GM20431 (cell line): ENCODE measurements around the gene CNMD.

Experiments used
- in situ Hi-C: fragments of 300-500 bp; cut with MseI, MboI; formaldehyde crosslinking; loops from one replicate; pipeline ENCODE4 v1.15.0; 2020; ENCODE audit warnings: low sequenced_read_pairs; ENCODE audit not compliant: unreplicated experiment

The CNMD gene

GRCh38 chr13:52739468-52740071 is at the start of gene CNMD:
Gene CNMD, minus strand, starts transcription at chr13:52739820. Its CDS starts 119 bp downstream, at chr13:52739701.
- in situ Hi-C loops: no loop called here

GRCh38 chr13:52788011-52788410 is 48.4 kb upstream of the CNMD start:
- in situ Hi-C loops: no loop called here

- in situ Hi-C loops: no loop called here
These were observed 47.6 kb upstream of the CNMD start for GRCh38 chr13:52787235-52787634.

GRCh38 chr13:52786766-52787165 is 47.1 kb upstream of the CNMD start:
- in situ Hi-C loops: no loop called here

GRCh38 chr13:52785739-52786138 is 46.1 kb upstream of the CNMD start:
- in situ Hi-C loops: no loop called here

GRCh38 chr13:52784591-52785340 is 45.1 kb upstream of the CNMD start:
- in situ Hi-C loops: no loop called here

- in situ Hi-C loops: no loop called here
These were observed 44.3 kb upstream of the CNMD start for GRCh38 chr13:52783943-52784342.

- in situ Hi-C loops: no loop called here
These were observed 43.1 kb upstream of the CNMD start for GRCh38 chr13:52782471-52783448.

- in situ Hi-C loops: no loop called here
These were observed 41.0 kb upstream of the CNMD start for GRCh38 chr13:52780611-52781010.

- in situ Hi-C loops: no loop called here
These were observed 40.5 kb upstream of the CNMD start for GRCh38 chr13:52780092-52780491.

GRCh38 chr13:52779103-52779502 is 39.5 kb upstream of the CNMD start:
- in situ Hi-C loops: no loop called here

GRCh38 chr13:52776726-52777125 is 37.1 kb upstream of the CNMD start:
- in situ Hi-C loops: no loop called here

- in situ Hi-C loops: no loop called here
These were observed 35.9 kb upstream of the CNMD start for GRCh38 chr13:52775511-52775910.

GRCh38 chr13:52767949-52768516 is 28.4 kb upstream of the CNMD start:
- in situ Hi-C loops: no loop called here

GRCh38 chr13:52765611-52766390 is 26.2 kb upstream of the CNMD start:
- in situ Hi-C loops: no loop called here

GRCh38 chr13:52760077-52760476 is 20.5 kb upstream of the CNMD start:
- in situ Hi-C loops: no loop called here

GRCh38 chr13:52758114-52758513 is 18.5 kb upstream of the CNMD start:
- in situ Hi-C loops: no loop called here

GRCh38 chr13:52751196-52751595 is 11.6 kb upstream of the CNMD start:
- in situ Hi-C loops: no loop called here

- in situ Hi-C loops: no loop called here
These were observed 11.1 kb upstream of the CNMD start for GRCh38 chr13:52750713-52751112.

GRCh38 chr13:52749419-52749818 is 9.8 kb upstream of the CNMD start:
- in situ Hi-C loops: no loop called here
